Mucosa of gallbladder (tissue), 1 donor: ENCODE measurements around the gene VPS13D. TPM values are rescaled to one million over a fixed set of nuclear protein-coding genes. Genes with fewer than 3 reads are reported as not detected.
"Not testable (repeated sequence)": the region's sequence is repeated elsewhere in the genome, so short reads cannot be mapped to it uniquely, and the experiment has no call there.

Source experiments
- DNase-seq: peaks from one replicate; pipeline ENCODE4 v3.0.0-alpha.2; 2020; ENCODE audit warnings: low spot score
- total RNA-seq: library from RNA; stranded (reverse); gene quantifications from one replicate; pipeline ENCODE4 v1.2.1, GENCODE V29; 2021
- donor health status: DM: no; HTN: no; CAD: no.

The VPS13D gene
- total RNA-seq, 1 donor from 2014 or later = 69.0 TPM

- no peak for DNase-seq
Measured at GRCh38 chr1:12370333-12370975, 140.6 kb downstream of the VPS13D start.

- no peak for DNase-seq
Measured at GRCh38 chr1:12371053-12371452, 141.2 kb downstream of the VPS13D start.

GRCh38 chr1:12372180-12372579, 142.3 kb downstream of the VPS13D start:
- no peak for DNase-seq

GRCh38 chr1:12372761-12373160, 142.9 kb downstream of the VPS13D start:
- DNase-seq = no peak

- DNase-seq = no peak
Measured at GRCh38 chr1:12375133-12375829, 145.5 kb downstream of the VPS13D start.

- no peak for DNase-seq
Measured at GRCh38 chr1:12376236-12377045, 146.6 kb downstream of the VPS13D start.

GRCh38 chr1:12380326-12381249, 150.8 kb downstream of the VPS13D start:
- DNase-seq = no peak

- DNase-seq = no peak
Measured at GRCh38 chr1:12383001-12383400, 153.2 kb downstream of the VPS13D start.

- DNase-seq = no peak
Measured at GRCh38 chr1:12383786-12384185, 154.0 kb downstream of the VPS13D start.

- DNase-seq = no peak
Measured at GRCh38 chr1:12384836-12385456, 155.1 kb downstream of the VPS13D start.

- DNase-seq = peak; percentile 73
Measured at GRCh38 chr1:12386130-12386529, 156.3 kb downstream of the VPS13D start.

- no peak for DNase-seq
Measured at GRCh38 chr1:12387641-12388040, 157.8 kb downstream of the VPS13D start.

GRCh38 chr1:12390296-12390695, 160.5 kb downstream of the VPS13D start:
- DNase-seq = not testable (repeated sequence)

GRCh38 chr1:12397462-12398450, 167.9 kb downstream of the VPS13D start:
- DNase-seq = no peak

GRCh38 chr1:12398479-12398878, 168.6 kb downstream of the VPS13D start:
- no peak for DNase-seq

GRCh38 chr1:12400027-12400693, 170.3 kb downstream of the VPS13D start:
- DNase-seq = no peak

GRCh38 chr1:12402159-12402673, 172.4 kb downstream of the VPS13D start:
- DNase-seq = no peak

- no peak for DNase-seq
Measured at GRCh38 chr1:12402842-12403241, 173.0 kb downstream of the VPS13D start.

- no peak for DNase-seq
Measured at GRCh38 chr1:12404918-12405317, 175.1 kb downstream of the VPS13D start.
